Activated naive CD8-positive, alpha-beta T cell treated with anti-CD3 and anti-CD28 coated beads for 36 hours (primary cell): Measurements from ENCODE around the gene TMEM134. TPM values are rescaled to one million over a fixed set of nuclear protein-coding genes. Genes with fewer than 3 reads are reported as not detected.
A peak's percentile ranks its signal among the peaks of the same experiment; 100 is the strongest.
"Not testable (repeated sequence)": the region's sequence is repeated elsewhere in the genome, so short reads cannot be mapped to it uniquely, and the experiment has no call there.

Experiments
- DNase-seq: peaks from one replicate; pipeline ENCODE4 v3.0.0; 2021
- H3K27ac Mint-ChIP-seq: one replicate; pipeline ENCODE4 v1.8.0; 2022; ENCODE audit warnings: mild to moderate bottlenecking, moderate library complexity, mixed read lengths
- H3K27me3 Mint-ChIP-seq: one replicate; pipeline ENCODE4 v1.8.0; 2022; ENCODE audit warnings: mild to moderate bottlenecking, mixed read lengths
- H3K36me3 Mint-ChIP-seq: one replicate; pipeline ENCODE4 v1.8.0; 2021; ENCODE audit warnings: mild to moderate bottlenecking, mixed read lengths
- H3K4me1 Mint-ChIP-seq: one replicate; pipeline ENCODE4 v1.8.0; 2021; ENCODE audit warnings: mixed read lengths
- H3K4me3 Mint-ChIP-seq: one replicate; pipeline ENCODE4 v1.8.0; 2022; ENCODE audit warnings: mild to moderate bottlenecking, moderate library complexity, mixed read lengths
- H3K9me3 Mint-ChIP-seq: one replicate; pipeline ENCODE4 v1.8.0; 2022; ENCODE audit warnings: mixed read lengths
- total RNA-seq, 2 experiments: library from RNA; stranded (reverse); gene quantifications; one replicate each; pipeline ENCODE4 v1.2.3, GENCODE V29; 2021

Gene TMEM134
- total RNA-seq, 2 experiments from 2014 or later: 43.7 to 45.8 TPM

DNA sequence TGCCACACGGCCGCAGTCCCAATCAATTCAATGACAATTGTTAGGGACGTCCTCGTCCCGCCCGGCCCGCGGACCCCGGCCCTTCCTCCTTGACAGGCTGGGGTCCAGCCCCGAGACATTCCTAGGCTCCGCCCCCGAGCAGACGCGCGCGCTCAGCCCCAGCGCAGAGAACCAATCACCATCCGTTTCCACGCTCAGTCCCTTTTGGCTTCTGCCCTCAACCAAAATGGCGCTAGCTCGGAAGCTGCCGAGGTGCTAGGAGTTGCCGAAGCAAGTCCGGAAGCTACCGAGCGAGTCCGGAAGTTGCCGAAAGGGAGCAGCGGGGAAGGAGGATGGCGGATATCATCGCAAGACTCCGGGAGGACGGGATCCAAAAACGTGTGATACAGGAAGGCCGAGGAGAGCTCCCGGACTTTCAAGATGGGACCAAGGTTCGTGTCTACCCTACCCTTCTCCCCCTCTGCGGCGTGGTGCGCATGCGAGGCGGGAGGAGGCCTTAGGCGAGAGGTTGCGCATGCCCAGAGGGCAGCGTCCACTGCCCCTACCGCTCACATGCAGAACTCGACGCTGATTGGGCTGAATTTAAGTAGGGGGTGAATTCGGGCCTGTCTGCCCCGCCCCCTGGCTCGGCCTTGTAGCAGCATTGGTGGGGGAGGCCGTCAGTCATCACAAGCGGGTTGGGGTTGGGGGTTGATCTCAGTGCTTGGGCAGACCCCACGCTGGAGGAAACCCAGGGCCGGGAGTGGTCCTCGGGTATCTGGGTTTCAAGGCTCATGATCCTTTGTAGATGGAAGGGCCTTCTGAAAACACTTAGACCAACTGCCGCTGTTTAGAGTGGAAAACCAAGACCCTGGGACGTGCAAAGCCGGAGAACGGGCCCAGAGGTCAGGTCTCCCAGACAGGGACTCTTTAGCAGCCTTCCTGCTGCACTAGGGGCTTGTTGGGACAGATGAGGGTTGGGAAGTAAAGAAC is 14.1 kb upstream of the TMEM134 start, which contains the start of gene AIP:
AIP (plus strand) TSS at position 200 of the 972 bp plus-strand sequence; CDS start at position 333, 133 bp downstream.
- Mint-ChIP-seq H3K36me3 (peaks cover 38% of the 10 kb centered on the region), H3K4me3 (peak within 1 kb of the TSS; percentile 94), H3K27ac (peak within 1 kb of the TSS; percentile 100), H3K27me3 (no peaks in the 10 kb centered on the region), H3K4me1 (peaks cover 45% of the 10 kb centered on the region), H3K9me3 (peaks cover 4% of the 10 kb centered on the region)
- peak; percentile 97 for DNase-seq

DNA sequence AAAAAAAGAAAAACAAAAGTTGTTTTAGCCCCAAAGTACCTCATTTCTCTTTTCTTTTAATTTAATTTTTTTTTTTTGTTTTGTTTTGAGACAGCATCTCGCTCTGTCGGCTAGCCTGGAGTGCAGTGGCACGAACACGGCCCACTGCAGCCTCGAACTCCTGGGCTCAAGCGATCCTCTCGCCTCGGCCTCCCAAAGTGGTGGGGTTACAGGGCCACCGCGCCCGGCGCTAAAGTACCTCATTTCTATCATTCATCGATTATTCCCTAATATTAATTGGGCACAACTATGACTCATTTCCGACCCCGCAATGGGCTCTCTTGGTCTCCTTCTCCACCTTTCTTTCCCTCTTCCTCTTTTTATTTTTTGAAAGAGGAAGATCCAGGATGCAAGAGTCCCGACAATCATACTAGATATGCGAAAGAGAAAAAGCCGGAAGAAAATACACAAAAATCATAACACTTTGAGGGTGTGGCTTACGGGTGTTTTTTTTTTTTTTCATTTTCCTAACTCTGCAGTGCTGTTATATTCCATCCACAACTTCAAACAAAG is 13.3 kb upstream of the TMEM134 start:
- peaks cover 32% of the 10 kb centered on the region for H3K36me3 Mint-ChIP-seq
- no peak for DNase-seq
- peak overlapping the region; percentile 94 for H3K4me3 Mint-ChIP-seq
- H3K4me1 Mint-ChIP-seq: peaks cover 39% of the 10 kb centered on the region
- H3K27ac Mint-ChIP-seq: peak overlapping the region; percentile 100
- no peaks in the 10 kb centered on the region for H3K27me3 Mint-ChIP-seq
- H3K9me3 Mint-ChIP-seq: peaks cover 3% of the 10 kb centered on the region

DNA sequence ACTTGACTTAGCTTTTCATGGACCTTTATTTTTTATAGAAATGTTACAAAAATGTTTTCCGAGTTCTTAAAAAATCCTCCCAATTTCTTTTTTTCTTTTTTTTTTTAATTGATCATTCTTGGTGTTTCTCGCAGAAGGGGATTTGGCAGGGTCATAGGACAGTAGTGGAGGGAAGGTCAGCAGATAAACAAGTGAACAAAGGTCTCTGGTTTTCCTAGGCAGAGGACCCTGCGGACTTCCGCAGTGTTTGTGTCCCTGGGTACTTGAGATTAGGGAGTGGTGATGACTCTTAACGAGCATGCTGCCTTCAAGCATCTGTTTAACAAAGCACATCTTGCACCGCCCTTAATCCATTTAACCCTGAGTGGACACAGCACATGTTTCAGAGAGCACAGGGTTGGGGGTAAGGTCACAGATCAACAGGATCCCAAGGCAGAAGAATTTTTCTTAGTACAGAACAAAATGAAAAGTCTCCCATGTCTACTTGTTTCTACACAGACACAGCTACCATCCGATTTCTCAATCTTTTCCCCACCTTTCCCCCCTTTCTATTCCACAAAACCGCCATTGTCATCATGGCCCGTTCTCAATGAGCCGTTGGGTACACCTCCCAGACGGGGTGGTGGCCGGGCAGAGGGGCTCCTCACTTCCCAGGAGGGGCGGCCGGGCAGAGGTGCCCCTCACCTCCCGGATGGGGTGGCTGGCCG is 8.4 kb upstream of the TMEM134 start:
- H3K4me3 Mint-ChIP-seq, H3K9me3 Mint-ChIP-seq, H3K27me3 Mint-ChIP-seq, H3K36me3 Mint-ChIP-seq, H3K4me1 Mint-ChIP-seq, DNase-seq, H3K27ac Mint-ChIP-seq: not testable (repeated sequence)

DNA sequence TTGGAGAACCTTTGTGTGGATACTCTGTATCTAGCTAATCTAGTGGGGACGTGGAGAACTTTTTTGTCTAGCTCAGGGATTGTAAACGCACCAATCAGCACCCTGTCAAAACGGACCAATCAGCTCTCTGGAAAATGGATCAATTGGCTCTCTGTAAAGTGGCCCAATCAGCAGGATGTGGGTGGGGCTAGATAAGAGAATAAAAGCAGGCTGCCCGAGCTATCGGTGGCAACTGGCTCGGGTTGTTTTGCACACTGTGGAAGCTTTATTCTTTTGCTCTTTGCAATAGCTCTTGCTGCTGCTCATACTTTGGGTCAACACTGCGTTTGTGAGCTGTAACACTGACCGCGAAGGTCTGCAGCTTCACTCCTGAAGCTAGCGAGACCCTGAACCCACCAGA is 7.6 kb upstream of the TMEM134 start:
- H3K4me1 Mint-ChIP-seq, H3K9me3 Mint-ChIP-seq, H3K4me3 Mint-ChIP-seq, H3K27me3 Mint-ChIP-seq, H3K36me3 Mint-ChIP-seq, H3K27ac Mint-ChIP-seq, DNase-seq: not testable (repeated sequence)

DNA sequence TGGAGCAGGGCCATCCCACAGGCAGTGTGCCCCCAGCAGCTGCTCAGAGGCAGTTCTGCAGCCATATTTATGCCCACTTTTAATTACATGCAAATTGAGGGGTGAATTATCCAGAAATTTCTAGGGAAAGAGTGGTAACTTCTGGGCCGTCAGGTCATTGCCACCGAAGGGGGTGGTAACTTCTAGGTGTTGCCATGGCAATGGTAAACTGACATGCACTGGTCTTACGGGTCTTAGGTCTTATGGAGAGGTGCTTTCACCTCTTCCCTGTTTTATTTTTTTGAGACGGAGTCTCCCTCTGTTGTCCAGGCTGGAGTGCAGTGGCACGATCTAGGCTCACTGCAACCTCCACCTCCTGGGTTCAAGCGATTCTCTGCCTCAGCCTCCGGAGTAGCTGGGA is 3.8 kb upstream of the TMEM134 start:
- H3K9me3 Mint-ChIP-seq: no peaks in the 10 kb centered on the region
- no peaks in the 10 kb centered on the region for H3K27me3 Mint-ChIP-seq
- DNase-seq: no peak
- no peak overlapping the region for H3K4me3 Mint-ChIP-seq
- H3K27ac Mint-ChIP-seq: no peak overlapping the region
- no peaks in the 10 kb centered on the region for H3K36me3 Mint-ChIP-seq
- peaks cover 8% of the 10 kb centered on the region for H3K4me1 Mint-ChIP-seq

DNA sequence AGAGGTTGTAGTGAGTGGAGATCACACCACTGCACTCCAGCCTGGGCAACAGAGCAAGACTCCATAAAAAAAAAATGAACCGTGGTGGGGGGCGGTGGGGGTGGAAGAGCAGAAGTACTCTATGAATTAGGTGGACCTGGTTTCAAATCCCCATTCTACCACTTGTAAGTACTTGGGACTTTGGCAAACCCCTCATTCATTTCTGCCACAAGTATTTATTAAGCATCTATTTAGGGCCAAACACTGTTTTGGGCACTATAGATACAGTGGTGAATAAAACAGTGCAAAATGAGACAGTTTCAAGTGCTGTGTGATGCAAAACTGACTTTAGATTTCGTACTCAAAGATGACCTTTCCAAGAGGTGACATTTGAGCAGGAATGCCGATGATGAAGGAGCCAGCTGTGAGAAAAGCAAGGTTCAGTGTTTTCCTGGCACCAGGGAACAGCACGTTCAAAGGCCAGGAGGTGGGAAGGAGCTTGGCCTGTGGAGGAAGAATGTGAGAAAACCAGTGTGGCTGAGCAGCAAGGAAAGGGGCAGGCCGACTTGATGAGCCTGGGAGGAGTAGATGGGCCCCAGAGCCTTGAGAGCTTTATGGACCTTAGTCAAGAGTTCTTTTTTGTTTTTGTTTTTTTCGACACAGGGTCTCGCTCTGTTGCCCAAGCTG is 1.4 kb upstream of the TMEM134 start:
- H3K4me3 Mint-ChIP-seq: no peak overlapping the region
- no peaks in the 10 kb centered on the region for H3K27me3 Mint-ChIP-seq
- H3K27ac Mint-ChIP-seq: peak overlapping the region; percentile 5
- no peak for DNase-seq
- peaks cover 2% of the 10 kb centered on the region for H3K36me3 Mint-ChIP-seq
- H3K9me3 Mint-ChIP-seq: no peaks in the 10 kb centered on the region
- H3K4me1 Mint-ChIP-seq: peaks cover 20% of the 10 kb centered on the region

DNA sequence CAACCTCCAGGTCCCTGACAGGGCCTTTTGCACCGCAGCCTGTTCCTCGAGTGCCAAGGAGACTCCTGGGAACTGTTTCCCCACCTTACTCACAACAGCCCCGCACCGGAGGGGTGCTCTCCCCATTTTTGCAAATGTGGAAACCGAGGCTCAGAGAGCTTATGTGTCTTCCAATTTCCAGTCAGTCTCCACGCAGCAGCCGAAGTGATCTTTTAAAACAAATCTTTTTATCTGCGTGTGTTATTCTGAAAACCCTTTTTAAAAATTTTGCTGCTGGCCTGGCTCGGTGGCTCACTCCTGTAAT is 409 bp upstream of the TMEM134 start:
- no peak for DNase-seq
- H3K27ac Mint-ChIP-seq: peak overlapping the region; percentile 79
- peaks cover 5% of the 10 kb centered on the region for H3K36me3 Mint-ChIP-seq
- H3K27me3 Mint-ChIP-seq: no peaks in the 10 kb centered on the region
- peak overlapping the region; percentile 73 for H3K4me3 Mint-ChIP-seq
- H3K4me1 Mint-ChIP-seq: peaks cover 24% of the 10 kb centered on the region
- H3K9me3 Mint-ChIP-seq: no peaks in the 10 kb centered on the region

DNA sequence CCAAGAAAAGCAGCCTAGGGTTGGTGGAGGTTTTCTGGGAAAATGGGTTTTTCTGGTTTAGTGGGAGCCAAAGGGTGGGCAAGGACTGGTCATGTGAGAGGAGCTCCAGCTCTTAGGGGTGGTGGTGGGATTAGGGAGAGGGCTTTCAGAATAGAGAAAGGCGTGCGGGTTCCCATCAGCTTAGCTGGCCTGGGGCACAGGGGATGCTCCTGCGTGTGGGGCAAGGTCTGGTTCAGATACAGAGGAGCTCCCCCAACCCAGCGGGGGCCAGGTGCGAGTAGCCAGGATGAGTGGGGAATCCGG is 644 bp downstream of the TMEM134 start:
- peak overlapping the region; percentile 79 for H3K27ac Mint-ChIP-seq
- H3K36me3 Mint-ChIP-seq: peaks cover 5% of the 10 kb centered on the region
- no peak for DNase-seq
- H3K27me3 Mint-ChIP-seq: no peaks in the 10 kb centered on the region
- H3K4me3 Mint-ChIP-seq: peak overlapping the region; percentile 87
- no peaks in the 10 kb centered on the region for H3K9me3 Mint-ChIP-seq
- peaks cover 28% of the 10 kb centered on the region for H3K4me1 Mint-ChIP-seq

DNA sequence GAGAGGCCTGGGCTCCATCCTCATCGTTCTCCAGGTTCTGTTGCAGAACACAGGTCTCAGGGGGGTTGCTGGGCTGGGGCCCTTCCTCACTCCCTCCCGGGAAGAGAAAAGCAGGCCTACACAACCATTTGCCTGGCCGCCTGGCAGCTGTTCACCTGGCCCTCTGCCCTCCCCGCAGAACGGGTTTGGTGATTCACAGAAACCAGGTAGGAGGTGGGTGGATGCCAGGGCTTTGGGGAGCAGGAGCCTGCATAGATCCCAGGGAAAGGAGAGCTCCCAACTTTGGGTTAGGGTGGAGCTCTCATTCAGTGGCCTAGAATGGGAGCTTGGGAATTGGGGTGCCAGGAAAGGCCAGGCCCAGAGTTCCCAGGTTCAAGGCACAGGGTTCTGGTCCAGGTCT is 995 bp downstream of the TMEM134 start:
- no peaks in the 10 kb centered on the region for H3K27me3 Mint-ChIP-seq
- peak overlapping the region; percentile 87 for H3K4me3 Mint-ChIP-seq
- H3K9me3 Mint-ChIP-seq: no peaks in the 10 kb centered on the region
- H3K36me3 Mint-ChIP-seq: peaks cover 5% of the 10 kb centered on the region
- DNase-seq: peak; percentile 43
- peaks cover 28% of the 10 kb centered on the region for H3K4me1 Mint-ChIP-seq
- H3K27ac Mint-ChIP-seq: peak overlapping the region; percentile 79

DNA sequence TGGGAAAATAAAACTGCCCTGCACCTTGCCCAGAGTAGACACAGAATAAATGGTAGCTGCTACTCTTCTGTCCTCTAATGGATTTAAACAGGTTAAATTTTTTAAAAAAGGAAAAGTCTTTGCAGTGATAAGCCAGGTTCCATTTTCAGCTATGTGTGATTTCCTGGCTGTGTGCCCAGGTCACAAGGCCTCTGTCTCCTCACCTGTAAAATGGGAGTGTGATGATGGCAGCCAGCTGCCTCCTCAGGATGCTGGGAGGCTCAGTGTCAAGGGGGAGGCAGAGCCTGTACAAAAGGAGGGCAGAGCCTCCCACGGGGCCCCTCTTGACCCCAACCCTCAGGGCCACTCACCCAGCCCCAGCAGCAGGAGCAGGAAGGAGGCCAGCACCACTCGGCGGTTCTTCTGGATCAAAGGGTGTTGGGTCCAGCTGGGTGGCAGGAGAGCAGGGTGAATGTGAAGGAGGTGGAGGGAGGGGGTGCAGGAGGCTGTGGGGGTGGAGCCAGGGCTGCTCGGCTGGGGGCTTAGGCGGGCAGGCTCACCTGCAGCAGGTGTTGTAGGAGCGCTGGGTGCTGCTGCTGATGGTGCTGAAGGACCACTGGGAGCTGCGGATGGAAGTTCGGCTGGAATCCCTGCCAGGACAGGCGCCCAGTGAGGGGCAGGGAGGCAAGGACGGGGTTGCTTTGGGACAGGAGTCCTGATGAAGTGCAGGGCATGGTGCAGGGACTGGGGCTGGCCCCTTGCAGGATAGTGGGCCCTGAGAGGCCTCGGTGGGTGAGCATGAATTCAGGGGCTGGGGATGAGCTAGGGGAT is 1.9 kb downstream of the TMEM134 start:
- Mint-ChIP-seq H3K4me1 (peaks cover 28% of the 10 kb centered on the region), H3K36me3 (peaks cover 5% of the 10 kb centered on the region), H3K9me3 (no peaks in the 10 kb centered on the region), H3K4me3 (peak overlapping the region; percentile 87), H3K27ac (peak overlapping the region; percentile 64), H3K27me3 (no peaks in the 10 kb centered on the region)
- no peak for DNase-seq

DNA sequence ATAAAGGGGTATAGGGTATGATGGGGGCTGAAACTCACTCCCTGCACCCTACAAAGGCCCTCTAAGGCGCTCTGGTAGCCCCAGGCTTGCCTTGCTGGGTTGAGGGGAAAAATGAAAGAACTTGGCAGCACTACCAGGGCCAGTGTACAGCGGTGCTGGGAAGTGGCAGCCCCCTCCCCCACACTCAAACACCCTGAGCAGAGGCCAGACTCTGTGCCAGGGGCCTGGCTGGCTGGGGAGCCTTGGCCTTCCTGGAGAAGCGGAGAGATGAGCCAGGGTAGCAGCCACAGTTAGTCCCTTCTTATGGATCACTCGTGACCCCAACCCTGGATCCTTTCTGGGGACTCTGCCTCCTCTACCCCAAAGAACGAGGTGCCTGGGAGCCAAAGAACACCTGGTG is 2.7 kb downstream of the TMEM134 start:
- Mint-ChIP-seq H3K4me3 (no peak overlapping the region), H3K27me3 (no peaks in the 10 kb centered on the region), H3K36me3 (peaks cover 5% of the 10 kb centered on the region), H3K9me3 (no peaks in the 10 kb centered on the region), H3K27ac (peak overlapping the region; percentile 25), H3K4me1 (peaks cover 28% of the 10 kb centered on the region)
- no peak for DNase-seq

DNA sequence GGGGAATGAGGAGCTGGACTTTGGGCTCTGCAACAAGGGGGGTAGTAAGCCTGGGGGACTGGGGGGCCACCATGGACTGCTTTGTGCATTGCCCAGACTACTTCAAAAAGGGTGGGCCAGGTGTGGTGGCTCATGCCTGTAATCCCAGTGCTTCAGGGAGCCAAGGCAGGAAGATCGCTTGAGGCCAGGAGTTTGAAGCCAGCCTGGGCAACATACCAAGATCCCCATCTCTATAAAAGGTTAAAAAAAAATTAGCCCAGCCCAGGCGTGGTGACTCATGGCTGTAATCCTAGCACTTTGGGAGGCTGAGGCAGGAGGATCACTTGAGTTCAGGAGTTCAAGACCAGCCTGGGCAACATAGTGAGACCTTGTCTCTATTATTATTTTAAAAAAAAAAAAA is 3.5 kb downstream of the TMEM134 start:
- not testable (repeated sequence) for DNase-seq, H3K9me3 Mint-ChIP-seq, H3K27me3 Mint-ChIP-seq, H3K36me3 Mint-ChIP-seq
- peak overlapping the region; percentile 87 for H3K4me3 Mint-ChIP-seq
- peaks cover 28% of the 10 kb centered on the region for H3K4me1 Mint-ChIP-seq
- peak overlapping the region; percentile 92 for H3K27ac Mint-ChIP-seq

DNA sequence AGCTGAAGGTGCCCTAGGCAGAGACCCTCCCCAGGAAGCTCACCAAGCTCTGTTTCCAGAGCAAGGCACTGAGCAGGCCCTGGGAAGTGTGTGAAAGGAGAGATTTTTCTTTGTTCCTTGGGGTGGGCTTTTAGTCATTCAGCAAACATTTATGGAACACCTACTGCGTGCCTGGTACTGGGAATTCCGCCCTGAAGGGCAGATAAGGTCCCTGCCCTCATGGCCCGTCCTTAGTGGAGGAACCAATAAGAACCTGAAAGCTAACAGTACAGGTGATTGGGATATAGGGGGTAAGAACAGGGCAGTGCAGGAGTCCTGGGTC is 3.9 kb downstream of the TMEM134 start:
- Mint-ChIP-seq H3K27ac (peak overlapping the region; percentile 92), H3K36me3 (peaks cover 5% of the 10 kb centered on the region), H3K9me3 (no peaks in the 10 kb centered on the region), H3K4me1 (peaks cover 29% of the 10 kb centered on the region), H3K27me3 (no peaks in the 10 kb centered on the region), H3K4me3 (peak overlapping the region; percentile 87)
- DNase-seq: no peak

DNA sequence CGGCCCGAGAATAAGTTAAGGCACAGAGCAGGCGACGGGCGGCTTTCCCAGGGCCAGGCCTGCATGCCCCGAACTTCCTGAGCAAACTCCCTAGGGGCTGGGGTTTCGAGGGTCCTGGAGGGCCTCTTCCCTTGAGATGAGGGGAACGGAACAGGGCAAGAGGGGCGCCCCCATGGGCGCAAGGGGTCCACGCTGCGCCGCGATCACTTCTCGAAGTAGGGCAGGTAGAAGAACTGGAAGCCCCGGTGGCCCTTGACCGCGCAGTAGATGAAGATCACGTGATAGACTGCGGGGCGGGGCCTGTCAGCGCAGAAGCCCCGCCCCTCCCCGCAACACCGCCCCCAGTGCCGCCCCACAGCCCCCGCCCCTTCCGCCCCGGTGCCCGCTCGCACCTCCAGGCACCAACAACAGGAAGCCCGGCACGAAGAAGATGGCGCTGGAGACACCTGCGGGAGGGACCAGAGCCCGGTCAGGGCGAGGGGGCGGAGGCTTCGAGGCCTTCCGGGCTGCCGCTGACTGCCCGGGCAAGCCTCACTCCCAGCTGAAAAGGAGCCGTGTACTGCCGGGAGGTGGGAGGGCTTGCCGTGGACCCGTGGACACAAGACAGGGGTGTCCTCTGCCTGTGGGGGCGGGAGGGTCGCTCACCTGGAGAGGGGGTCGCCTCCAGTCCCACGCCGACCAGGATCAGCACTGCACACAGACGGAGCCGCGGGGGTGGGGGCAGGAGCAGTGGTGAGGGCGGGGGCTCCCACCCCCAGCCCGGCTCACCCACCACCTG is 4.5 kb downstream of the TMEM134 start:
- Mint-ChIP-seq H3K27me3 (no peaks in the 10 kb centered on the region), H3K4me1 (peaks cover 29% of the 10 kb centered on the region), H3K36me3 (peaks cover 5% of the 10 kb centered on the region), H3K9me3 (no peaks in the 10 kb centered on the region), H3K4me3 (peak overlapping the region; percentile 87), H3K27ac (peak overlapping the region; percentile 92)
- DNase-seq: peak; percentile 94
